Stimulated activated CD8-positive, alpha-beta memory T cell treated with anti-CD3 and anti-CD28 coated beads, Interleukin-7, amount 100 ng/mL, for 1 hour (primary cell): ENCODE data around the gene TAB2.
"Not testable (repeated sequence)": the region's sequence is repeated elsewhere in the genome, so short reads cannot be mapped to it uniquely, and the experiment has no call there.

Source experiments
- DNase-seq, 2 donors: peaks; one replicate each; pipeline ENCODE4 v3.0.0-alpha.2; 2020; ENCODE audit warnings: low read depth in 2 of 2

The TAB2 gene

DNA sequence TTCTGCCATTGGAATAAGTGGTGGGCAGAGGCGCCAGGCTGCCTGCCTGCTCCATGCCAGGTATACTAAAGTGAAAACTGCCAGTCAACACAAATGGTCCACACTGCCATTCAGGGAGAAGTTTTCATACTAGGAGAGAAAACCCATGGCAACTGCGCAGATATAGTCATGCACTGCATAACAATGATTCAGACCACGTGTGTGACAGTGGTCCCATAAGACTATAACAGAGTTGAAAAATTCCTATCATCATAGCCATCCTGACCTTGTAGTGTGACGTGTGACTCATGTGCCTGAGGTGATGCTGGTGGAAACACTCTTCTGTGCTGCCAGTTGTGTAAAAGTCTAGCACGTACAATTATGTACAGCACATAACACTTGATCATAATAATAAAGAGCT lies 142.2 kb downstream of the TAB2 start:
- no peak for DNase-seq

- DNase-seq, result not testable (repeated sequence)
These were observed 142.7 kb downstream of the TAB2 start for GRCh38 chr6:149460249-149460648.
